Stimulated activated CD4-positive, alpha-beta T cell treated with anti-CD3 and anti-CD28 coated beads, Interleukin-4, amount 100 ng/mL, for 48 hours (primary cell): ENCODE measurements around the gene CLMN.

Experiments
- DNase-seq, 2 donors: peaks; one replicate each; pipeline ENCODE4 v3.0.0-alpha.2; 2020; ENCODE audit warnings: low read depth in 2 of 2

CLMN gene

GRCh38 chr14:95320955-95321600 is 1.4 kb upstream of the CLMN start:
- no peak for DNase-seq

- no peak for DNase-seq
Observed at GRCh38 chr14:95320078-95320895, 579 bp upstream of the CLMN start.

- DNase-seq: no peak
Observed at GRCh38 chr14:95318399-95319311, 1.1 kb downstream of the CLMN start.

- DNase-seq: no peak
Observed at GRCh38 chr14:95317817-95318343, 1.8 kb downstream of the CLMN start.

GRCh38 chr14:95316821-95317220 is 2.9 kb downstream of the CLMN start:
- DNase-seq: no peak

GRCh38 chr14:95315579-95315978 is 4.1 kb downstream of the CLMN start:
- DNase-seq: no peak

- DNase-seq: no peak
Observed at GRCh38 chr14:95315156-95315555, 4.6 kb downstream of the CLMN start.

GRCh38 chr14:95314609-95315008 is 5.1 kb downstream of the CLMN start:
- DNase-seq: peak; percentile 37 to 39

GRCh38 chr14:95313707-95314106 is 6.0 kb downstream of the CLMN start:
- DNase-seq: no peak

- DNase-seq: no peak
Observed at GRCh38 chr14:95313190-95313589, 6.5 kb downstream of the CLMN start.

GRCh38 chr14:95312311-95312710 is 7.4 kb downstream of the CLMN start:
- DNase-seq: no peak

GRCh38 chr14:95311752-95312151 is 8.0 kb downstream of the CLMN start:
- DNase-seq: no peak

GRCh38 chr14:95310635-95311380 is 8.9 kb downstream of the CLMN start:
- DNase-seq: no peak

GRCh38 chr14:95309261-95310051 is 10.3 kb downstream of the CLMN start:
- no peak for DNase-seq

GRCh38 chr14:95308073-95308472 is 11.6 kb downstream of the CLMN start:
- DNase-seq: no peak

GRCh38 chr14:95307402-95308041 is 12.2 kb downstream of the CLMN start:
- DNase-seq: no peak

- no peak for DNase-seq
Observed at GRCh38 chr14:95305940-95306339, 13.8 kb downstream of the CLMN start.

- DNase-seq: no peak
Observed at GRCh38 chr14:95305145-95305544, 14.6 kb downstream of the CLMN start.

- DNase-seq: no peak
Observed at GRCh38 chr14:95304342-95304741, 15.4 kb downstream of the CLMN start.

- no peak for DNase-seq
Observed at GRCh38 chr14:95303552-95303951, 16.2 kb downstream of the CLMN start.
